Measurements from ENCODE around the gene BCS1L. TPM values are rescaled to one million over a fixed set of nuclear protein-coding genes. Genes with fewer than 3 reads are reported as not detected.

BCS1L gene
- total RNA-seq, 2 donors from 2014 or later: 30.2 to 40.1 TPM

DNA sequence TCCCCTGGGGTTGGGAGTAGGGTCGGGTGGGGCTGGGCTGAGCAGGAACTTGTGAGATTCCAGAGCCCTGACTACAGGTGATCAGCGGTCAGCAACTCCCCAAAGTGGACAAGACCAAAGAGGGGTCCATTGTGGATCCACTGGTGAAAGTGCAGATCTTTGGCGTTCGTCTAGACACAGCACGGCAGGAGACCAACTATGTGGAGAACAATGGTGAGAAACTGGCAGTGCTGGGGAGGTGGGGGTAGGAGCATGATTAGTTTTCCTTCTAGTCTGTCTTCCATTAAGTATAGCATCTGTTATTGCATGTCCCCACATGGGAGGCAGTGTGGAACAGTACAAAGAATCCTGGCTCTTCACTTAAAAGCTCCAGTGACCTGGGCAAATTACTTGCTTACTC is 23.8 kb upstream of the BCS1L start:
- H3K27me3 ChIP-seq (replicated peaks; ENCODE audit: insufficient read depth): no peaks in the 10 kb centered on the region
- no peaks in the 10 kb centered on the region for H3K4me1 ChIP-seq (ENCODE audit: control insufficient read depth in 1 of 2, low read depth in 2 of 2)
- peaks cover 58% of the 10 kb centered on the region for H3K36me3 ChIP-seq
- ATAC-seq (ENCODE audit: insufficient number of reproducible peaks, low FRiP score, low read depth) (no peak), DNase-seq (ENCODE audit: low spot score) (no peak)
- H3K9me3 ChIP-seq: no peaks in the 10 kb centered on the region
- no peak overlapping the region for H3K4me3 ChIP-seq
- H3K27ac ChIP-seq: no peak overlapping the region
- TF ChIP-seq, protein P1, sequence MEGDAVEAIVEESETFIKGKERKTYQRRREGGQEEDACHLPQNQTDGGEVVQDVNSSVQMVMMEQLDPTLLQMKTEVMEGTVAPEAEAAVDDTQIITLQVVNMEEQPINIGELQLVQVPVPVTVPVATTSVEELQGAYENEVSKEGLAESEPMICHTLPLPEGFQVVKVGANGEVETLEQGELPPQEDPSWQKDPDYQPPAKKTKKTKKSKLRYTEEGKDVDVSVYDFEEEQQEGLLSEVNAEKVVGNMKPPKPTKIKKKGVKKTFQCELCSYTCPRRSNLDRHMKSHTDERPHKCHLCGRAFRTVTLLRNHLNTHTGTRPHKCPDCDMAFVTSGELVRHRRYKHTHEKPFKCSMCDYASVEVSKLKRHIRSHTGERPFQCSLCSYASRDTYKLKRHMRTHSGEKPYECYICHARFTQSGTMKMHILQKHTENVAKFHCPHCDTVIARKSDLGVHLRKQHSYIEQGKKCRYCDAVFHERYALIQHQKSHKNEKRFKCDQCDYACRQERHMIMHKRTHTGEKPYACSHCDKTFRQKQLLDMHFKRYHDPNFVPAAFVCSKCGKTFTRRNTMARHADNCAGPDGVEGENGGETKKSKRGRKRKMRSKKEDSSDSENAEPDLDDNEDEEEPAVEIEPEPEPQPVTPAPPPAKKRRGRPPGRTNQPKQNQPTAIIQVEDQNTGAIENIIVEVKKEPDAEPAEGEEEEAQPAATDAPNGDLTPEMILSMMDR (IDR thresholded peaks at IDR 0.05): no peak

DNA sequence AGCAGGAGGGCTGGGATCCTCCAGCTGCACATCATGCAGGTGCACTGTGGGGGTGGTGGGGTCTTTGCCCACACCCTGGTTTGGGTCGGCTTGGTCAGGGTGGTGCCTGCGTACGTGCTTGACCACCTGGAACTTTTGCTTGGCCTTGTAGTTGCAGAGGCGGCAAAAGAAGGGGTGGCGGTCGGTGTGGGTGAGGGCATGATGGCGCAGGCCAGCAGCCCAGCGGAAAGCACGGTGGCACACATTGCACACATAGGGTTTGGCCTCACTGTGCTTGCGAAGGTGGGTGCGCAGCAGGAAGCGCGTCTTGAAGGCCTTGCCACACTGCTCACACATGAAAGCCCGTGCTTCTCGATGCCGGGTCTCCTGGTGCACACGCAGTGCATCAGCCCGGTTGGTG is 21.1 kb upstream of the BCS1L start:
- Histone ChIP-seq H3K4me3 (no peak overlapping the region), H3K27ac (no peak overlapping the region), H3K4me1 (ENCODE audit: control insufficient read depth in 1 of 2, low read depth in 2 of 2) (no peaks in the 10 kb centered on the region), H3K27me3 (replicated peaks; ENCODE audit: insufficient read depth) (no peaks in the 10 kb centered on the region), H3K36me3 (peaks cover 74% of the 10 kb centered on the region), H3K9me3 (no peaks in the 10 kb centered on the region)
- ATAC-seq (ENCODE audit: insufficient number of reproducible peaks, low FRiP score, low read depth) (no peak), DNase-seq (ENCODE audit: low spot score) (no peak)
- TF ChIP-seq, protein P1 (IDR thresholded peaks at IDR 0.05): no peak

DNA sequence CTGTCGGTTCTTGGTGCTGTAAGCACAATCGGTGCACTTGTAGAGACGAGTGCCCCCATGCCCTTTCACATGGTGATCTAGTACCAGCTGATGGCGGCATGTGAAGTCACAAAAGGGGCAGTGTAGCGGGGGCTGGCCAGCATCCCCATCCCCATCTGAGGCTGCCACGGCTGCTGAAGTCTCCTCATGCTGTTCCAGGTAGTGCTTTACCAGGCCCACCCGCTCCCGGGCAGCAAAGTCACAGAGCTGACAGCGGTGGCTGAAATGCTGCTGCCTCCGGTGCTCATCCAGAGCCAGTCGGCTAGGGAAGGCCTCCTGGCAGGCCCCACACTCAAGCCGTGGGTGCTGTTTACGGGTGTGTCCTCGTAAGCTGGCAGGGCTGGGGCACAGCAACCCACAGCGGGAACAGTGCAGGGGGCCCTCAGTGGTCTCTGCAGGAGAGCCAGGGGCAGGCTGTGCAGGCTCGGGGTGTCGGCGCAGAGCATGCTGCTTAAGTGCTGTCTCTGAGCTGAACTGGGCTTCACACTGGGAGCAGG is 17.3 kb upstream of the BCS1L start:
- Histone ChIP-seq H3K27me3 (replicated peaks; ENCODE audit: insufficient read depth) (no peaks in the 10 kb centered on the region), H3K4me3 (no peak overlapping the region), H3K9me3 (no peaks in the 10 kb centered on the region), H3K36me3 (peaks cover 79% of the 10 kb centered on the region), H3K27ac (no peak overlapping the region), H3K4me1 (ENCODE audit: control insufficient read depth in 1 of 2, low read depth in 2 of 2) (no peaks in the 10 kb centered on the region)
- TF ChIP-seq, protein P1 (IDR thresholded peaks at IDR 0.05): no peak
- no peak for DNase-seq (ENCODE audit: low spot score)
- ATAC-seq (ENCODE audit: insufficient number of reproducible peaks, low FRiP score, low read depth): no peak

DNA sequence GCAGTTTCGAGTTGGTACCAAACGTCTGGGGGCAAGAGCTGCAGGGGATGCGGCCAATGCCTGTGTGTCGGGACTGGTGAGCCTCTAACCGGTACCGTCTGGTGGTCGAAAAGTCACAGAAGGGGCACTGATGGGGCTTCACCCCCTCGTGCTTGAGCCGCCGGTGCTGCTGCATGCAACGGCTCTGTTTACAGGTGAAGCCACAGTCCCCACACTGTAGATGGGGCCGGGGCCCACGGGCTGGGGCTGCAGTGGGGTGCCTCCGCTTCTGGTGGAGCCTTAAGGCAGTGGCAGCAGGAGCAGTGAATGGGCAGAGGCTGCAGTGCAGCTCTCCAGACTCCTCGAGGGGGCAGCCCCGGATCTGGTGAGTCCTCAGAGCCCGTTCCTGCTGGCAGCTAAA is 16.7 kb upstream of the BCS1L start:
- no peak overlapping the region for H3K4me3 ChIP-seq
- H3K27ac ChIP-seq: no peak overlapping the region
- ATAC-seq (ENCODE audit: insufficient number of reproducible peaks, low FRiP score, low read depth) (no peak), DNase-seq (ENCODE audit: low spot score) (no peak)
- H3K9me3 ChIP-seq: no peaks in the 10 kb centered on the region
- H3K27me3 ChIP-seq (replicated peaks; ENCODE audit: insufficient read depth): no peaks in the 10 kb centered on the region
- no peaks in the 10 kb centered on the region for H3K4me1 ChIP-seq (ENCODE audit: control insufficient read depth in 1 of 2, low read depth in 2 of 2)
- TF ChIP-seq, protein P1 (IDR thresholded peaks at IDR 0.05): no peak
- peaks cover 78% of the 10 kb centered on the region for H3K36me3 ChIP-seq

DNA sequence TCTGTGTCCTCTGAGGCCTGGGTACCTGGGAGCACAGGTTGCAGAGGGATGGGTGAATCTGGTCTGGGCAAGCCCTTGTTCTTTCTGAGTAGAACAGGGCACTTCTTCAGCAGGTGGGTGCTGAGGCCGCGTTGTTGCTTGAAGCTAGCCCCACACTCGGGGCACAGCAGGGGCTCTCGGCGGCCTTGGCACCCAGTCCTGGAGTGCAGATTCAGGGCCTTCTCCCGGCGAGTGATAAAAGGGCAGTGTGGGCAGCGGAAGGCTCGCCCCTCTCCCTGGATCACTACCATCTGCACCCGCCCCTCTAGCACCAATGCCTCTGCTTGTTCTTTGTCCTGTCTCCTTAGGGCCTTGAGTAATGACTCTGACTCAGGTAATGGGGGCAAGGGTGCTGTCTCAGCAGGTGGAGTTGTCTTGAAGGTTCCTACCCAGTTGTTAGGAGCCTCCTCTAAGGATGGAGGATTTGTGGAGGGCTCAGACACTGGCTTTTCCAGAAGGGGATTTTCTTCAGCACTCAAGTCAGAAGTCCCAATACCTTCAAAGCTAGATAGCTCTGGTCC is 15.7 kb upstream of the BCS1L start:
- TF ChIP-seq, protein P1 (IDR thresholded peaks at IDR 0.05): no peak
- H3K4me3 ChIP-seq: no peak overlapping the region
- no peak overlapping the region for H3K27ac ChIP-seq
- peaks cover 78% of the 10 kb centered on the region for H3K36me3 ChIP-seq
- no peaks in the 10 kb centered on the region for H3K27me3 ChIP-seq (replicated peaks; ENCODE audit: insufficient read depth)
- no peak for ATAC-seq (ENCODE audit: insufficient number of reproducible peaks, low FRiP score, low read depth)
- H3K4me1 ChIP-seq (ENCODE audit: control insufficient read depth in 1 of 2, low read depth in 2 of 2): no peaks in the 10 kb centered on the region
- DNase-seq (ENCODE audit: low spot score): no peak
- no peaks in the 10 kb centered on the region for H3K9me3 ChIP-seq

Measured in thoracic aorta (tissue), 2 donors.